ENCODE measurements around the gene ZNF362. TPM values are rescaled to one million over a fixed set of nuclear protein-coding genes. Genes with fewer than 3 reads are reported as not detected.

ZNF362 gene
- total and polyA plus RNA-seq, 2 of the 13 experiments (the other 11 are each of a cell fraction or from before 2014, with no cell fraction given): 8.3 to 14.2 TPM

- no peak for TF ChIP-seq ZNF318 (CRISPR knock-in tag; IDR thresholded peaks at IDR 0.05)
- TF ChIP-seq BATF2 (CRISPR knock-in tag; IDR thresholded peaks at IDR 0.05): no peak
- TF ChIP-seq NCOA1 (CRISPR knock-in tag; IDR thresholded peaks at IDR 0.05): 0 out of 2 replicates have a peak, but pooled peaks have one; percentile 46
- TF ChIP-seq ZNF639 (CRISPR knock-in tag; conservative IDR thresholded peaks at IDR 0.05): no peak
- 0 out of 2 replicates have a peak, but pooled peaks have one; percentile 10 for TF ChIP-seq ZFY (CRISPR knock-in tag; IDR thresholded peaks at IDR 0.05)
- TF ChIP-seq PHF20 (CRISPR knock-in tag; IDR thresholded peaks at IDR 0.05): no peak
- TF ChIP-seq ZNF850 (CRISPR knock-in tag; conservative IDR thresholded peaks at IDR 0.05): no peak
- TF ChIP-seq RFX5 (IDR thresholded peaks at IDR 0.05; ENCODE audit: low read depth, low read length): no peak
- no peak for TF ChIP-seq USF2 (IDR thresholded peaks at IDR 0.05; ENCODE audit: low read depth, low read length)
- no peak for TF ChIP-seq USF2 (CRISPR knock-in tag; IDR thresholded peaks at IDR 0.05; ENCODE audit: borderline replicate concordance)
- no peak for TF ChIP-seq ZXDC (CRISPR knock-in tag; IDR thresholded peaks at IDR 0.05)
- TF ChIP-seq ZNF335 (CRISPR knock-in tag; IDR thresholded peaks at IDR 0.05): no peak
These were observed 2.5 kb downstream of the ZNF362 start (continued) for GRCh38 chr1:33258788-33259274.

All from HepG2 (cell line).